ENCODE data around the gene GRM1.

GRM1 gene

GRCh38 chr6:146281651-146282362 lies 252.9 kb downstream of the GRM1 start:
- DNase-seq (ENCODE audit: low spot score) = no peak

DNA sequence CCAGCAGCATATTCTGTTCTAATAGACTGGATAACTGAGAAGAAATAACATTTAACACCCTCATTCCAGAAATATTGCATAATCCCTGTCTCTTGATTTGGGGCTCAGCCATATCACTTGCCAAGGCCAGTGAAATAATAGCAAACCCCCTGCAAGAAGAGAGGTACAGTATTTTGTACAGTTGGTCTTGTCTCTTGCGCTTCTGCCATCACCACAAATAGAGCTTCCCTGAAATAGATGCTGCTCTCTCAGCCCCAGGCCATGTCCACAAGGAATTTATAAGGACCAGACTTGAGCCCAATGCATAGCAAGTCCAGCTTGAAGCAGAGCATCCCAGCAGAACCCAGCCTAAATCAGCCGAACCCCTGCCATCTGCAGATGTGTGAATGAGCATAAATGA lies 254.0 kb downstream of the GRM1 start:
- DNase-seq (ENCODE audit: low spot score) = no peak

DNA sequence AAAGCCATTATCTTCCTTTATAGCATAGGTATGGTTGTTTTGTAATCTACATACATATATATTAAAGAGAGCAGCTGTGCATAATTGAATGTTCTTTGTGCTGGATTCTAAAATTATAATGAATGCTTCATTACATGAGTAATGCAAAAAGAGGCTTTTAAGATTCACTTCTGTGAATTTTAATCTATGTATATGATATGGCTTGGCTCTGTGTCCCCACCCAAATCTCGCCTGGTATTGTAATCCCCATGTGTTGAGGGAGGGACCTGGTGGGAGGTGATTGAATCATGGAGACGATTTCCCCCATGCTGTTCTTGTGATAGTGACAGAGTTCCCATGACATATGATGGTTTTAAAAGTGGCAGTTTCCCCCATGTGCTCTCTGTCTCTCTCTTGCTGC lies 255.4 kb downstream of the GRM1 start:
- DNase-seq (ENCODE audit: low spot score) = no peak

DNA sequence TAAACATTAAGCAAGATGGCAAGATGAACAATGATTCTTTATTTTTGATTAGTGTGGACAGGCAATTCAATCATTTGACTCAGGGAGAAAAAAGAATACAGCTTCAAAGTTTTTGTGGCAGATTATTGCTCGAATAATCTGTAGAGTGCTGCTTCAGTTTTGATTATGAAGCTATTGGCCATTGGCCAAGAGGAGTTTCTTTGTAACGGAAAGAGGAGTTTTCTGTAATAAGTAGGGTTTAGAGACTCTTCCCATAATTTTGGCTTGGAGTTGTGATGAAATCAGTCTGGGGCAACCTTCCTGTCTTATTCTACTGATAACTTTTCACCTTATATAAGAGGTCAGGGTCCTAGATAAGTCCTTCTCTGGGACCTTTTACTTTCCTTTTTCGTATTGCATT lies 258.1 kb downstream of the GRM1 start:
- no peak for DNase-seq (ENCODE audit: low spot score)

- DNase-seq (ENCODE audit: low spot score) = no peak
Observed at GRCh38 chr6:146287691-146288369, 259.0 kb downstream of the GRM1 start.

- DNase-seq (ENCODE audit: low spot score) = peak; percentile 83
Observed at GRCh38 chr6:146289816-146290588, 261.1 kb downstream of the GRM1 start.

DNA sequence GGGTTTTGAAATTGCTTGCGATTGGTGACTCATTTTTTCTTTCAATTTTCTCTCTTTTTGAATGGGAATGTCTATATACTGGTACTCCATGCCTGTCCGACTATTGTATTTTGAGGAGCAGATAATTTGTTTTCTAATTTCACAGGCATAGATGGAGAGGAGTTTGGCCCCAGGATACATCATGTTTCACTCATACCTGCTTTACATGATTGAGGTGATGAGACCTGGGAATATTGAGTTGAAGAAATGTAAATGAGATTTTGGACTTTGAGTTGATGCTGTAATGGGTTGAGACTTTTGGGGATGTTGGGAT lies 261.7 kb downstream of the GRM1 start:
- no peak for DNase-seq (ENCODE audit: low spot score)

DNA sequence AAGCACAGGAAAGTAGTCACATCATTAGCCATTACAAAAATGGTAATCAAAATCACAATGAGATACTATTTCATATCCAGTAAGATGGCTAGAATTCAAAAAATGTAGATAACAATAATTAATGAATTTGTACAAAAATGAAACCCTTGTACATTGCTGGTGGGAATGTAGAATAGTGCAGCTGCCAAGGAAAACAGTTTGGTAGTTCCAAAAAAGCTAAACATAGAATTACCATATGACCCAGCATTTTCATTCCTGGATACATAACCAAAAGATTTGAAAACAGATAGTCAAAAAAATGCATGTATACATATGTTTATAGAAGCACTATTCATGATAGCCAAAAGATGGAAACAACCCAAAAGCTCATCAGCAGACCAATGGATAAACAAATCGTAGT lies 263.6 kb downstream of the GRM1 start:
- DNase-seq (ENCODE audit: low spot score) = no peak

- no peak for DNase-seq (ENCODE audit: low spot score)
Observed at GRCh38 chr6:146295695-146296094, 266.8 kb downstream of the GRM1 start.

- DNase-seq (ENCODE audit: low spot score) = no peak
Observed at GRCh38 chr6:146297815-146298214, 269.0 kb downstream of the GRM1 start.

DNA sequence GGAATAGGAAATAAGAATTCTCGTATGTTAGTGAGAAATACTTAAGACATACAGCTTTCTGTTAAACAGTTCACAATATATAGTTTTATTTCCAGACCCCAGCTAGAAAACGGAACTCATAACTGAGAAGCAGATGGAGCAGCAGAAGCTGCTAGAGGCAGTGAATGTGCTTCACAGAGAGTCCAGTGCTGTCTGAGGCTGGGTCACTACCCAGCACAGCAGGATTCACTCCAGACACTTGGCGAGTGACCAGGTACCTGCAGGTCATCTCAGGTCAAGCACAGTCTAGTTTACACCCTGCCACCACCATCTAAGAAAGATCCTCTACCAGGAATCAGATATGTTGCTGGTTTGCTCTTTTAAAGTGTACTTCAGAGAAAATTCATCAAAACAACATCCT lies 271.7 kb downstream of the GRM1 start:
- DNase-seq (ENCODE audit: low spot score) = no peak

GRCh38 chr6:146301764-146302163 lies 272.9 kb downstream of the GRM1 start:
- DNase-seq (ENCODE audit: low spot score) = no peak

DNA sequence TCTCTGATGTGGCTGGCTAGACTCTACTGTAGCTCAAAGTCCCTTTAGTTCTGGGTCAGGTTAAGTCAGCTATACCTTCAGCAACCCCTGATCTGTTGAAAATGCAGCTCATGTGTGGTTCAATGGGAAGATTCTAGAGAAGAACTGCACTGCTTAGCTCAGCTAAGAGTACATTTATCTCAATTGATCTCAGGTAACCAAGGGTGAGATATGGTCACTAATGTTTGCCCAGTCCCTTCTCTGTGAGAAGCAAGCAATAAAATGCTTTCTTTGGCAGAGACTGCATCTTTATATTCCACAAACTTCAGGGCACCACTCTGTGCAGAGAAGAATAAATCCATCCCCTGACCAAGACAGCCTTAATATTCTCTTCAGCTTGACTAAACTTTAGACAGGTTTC lies 274.1 kb downstream of the GRM1 start:
- no peak for DNase-seq (ENCODE audit: low spot score)

GRCh38 chr6:146304181-146304580 lies 275.3 kb downstream of the GRM1 start:
- no peak for DNase-seq (ENCODE audit: low spot score)

- DNase-seq (ENCODE audit: low spot score) = peak; percentile 49
Observed at GRCh38 chr6:146305092-146305491, 276.2 kb downstream of the GRM1 start.

DNA sequence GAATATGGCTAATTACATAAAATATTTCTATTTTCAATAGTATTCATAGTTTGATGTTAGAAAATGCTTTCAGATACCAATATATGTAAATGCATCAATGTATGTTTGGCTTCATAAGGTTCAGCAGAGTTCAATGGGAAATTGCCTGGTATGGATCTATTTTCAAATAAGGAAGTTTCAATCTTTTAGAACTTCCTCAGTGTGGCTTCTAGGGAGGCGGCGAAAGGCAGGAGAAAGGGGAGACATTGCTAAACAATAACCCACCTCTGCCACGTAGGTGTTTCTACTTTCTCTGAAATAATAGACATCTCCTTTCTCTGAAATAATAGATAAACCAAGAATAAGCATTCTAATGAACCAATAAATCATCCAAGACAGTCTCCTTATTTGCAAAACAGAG lies 277.1 kb downstream of the GRM1 start:
- DNase-seq (ENCODE audit: low spot score) = no peak

GRCh38 chr6:146310628-146311027 lies 281.8 kb downstream of the GRM1 start:
- DNase-seq (ENCODE audit: low spot score) = no peak

DNA sequence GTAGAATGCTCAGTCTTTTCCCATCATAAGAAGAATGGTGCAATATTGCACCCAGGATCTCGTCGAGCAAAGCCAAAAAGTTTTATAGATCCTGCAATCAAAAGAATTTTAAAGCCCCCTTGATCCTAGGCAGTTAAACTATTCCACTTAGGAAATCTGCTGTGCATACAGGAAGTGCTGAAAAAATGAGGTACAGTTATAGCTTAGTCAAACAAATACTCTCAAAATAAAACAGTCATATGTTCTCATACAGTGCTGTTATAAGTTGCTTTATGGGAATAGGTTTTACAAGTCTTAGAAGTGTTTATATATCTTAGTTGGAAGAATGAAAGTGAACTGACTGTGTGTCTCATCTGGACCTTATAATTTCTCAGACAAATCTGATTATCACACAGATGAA lies 282.2 kb downstream of the GRM1 start:
- no peak for DNase-seq (ENCODE audit: low spot score)

- no peak for DNase-seq (ENCODE audit: low spot score)
Observed at GRCh38 chr6:146312608-146313007, 283.7 kb downstream of the GRM1 start.

DNA sequence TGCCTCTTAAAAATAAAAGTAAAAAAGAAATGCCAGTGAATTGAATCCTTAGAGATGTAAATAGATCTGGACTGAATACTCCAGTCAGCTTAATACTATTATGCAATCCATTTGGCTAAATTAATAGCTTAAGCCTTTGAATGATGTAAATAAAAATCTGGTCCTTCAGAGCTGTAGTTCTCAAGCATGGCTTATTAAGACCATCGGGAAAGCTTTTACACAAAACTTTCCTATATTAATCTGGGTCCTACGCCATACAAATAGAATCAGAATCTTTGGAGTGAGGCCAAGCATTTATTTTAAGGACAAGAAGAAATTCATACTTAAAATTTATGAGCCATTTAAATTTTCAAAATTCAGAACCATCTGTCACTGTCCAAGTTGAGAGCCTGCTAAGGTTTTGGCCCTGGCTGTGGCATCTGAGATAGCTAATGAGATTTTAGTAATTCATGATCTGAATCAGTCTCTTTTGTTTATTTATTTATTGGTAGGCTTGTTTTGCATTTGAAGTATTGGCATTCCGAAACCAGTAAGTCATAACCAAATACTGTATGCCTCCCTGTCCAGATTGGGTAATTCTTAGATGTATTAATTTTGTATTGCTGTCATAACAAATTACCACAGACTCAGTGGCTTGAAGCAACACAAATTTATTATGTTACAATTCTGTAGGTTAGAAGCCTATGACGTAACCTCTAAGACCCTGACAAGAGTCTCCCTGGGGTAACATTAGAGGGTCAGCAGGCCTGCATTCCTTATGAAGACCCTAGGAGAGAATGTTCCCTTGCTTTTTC lies 286.7 kb downstream of the GRM1 start:
- no peak for DNase-seq (ENCODE audit: low spot score)

- DNase-seq (ENCODE audit: low spot score) = no peak
Observed at GRCh38 chr6:146316175-146316495, 287.3 kb downstream of the GRM1 start.

DNA sequence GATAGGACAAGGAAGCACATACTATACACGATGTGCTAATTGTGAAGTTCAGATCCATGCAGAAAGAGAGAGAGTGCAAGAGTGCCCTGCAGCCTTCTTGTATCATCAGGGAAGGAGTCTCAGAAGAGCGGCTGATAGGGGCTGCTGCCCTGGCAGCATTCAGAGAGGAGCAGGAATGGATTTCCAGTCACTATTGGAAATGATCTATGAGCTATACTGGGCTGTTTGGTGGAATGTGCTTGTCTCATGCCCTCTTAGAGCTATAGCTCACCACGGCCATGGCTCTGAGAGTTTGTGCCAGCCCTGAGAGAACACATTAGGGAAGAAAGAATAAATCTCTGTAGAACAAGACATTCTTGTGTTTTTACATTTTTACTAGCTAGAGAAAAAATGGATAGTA lies 302.2 kb downstream of the GRM1 start:
- no peak for DNase-seq (ENCODE audit: low spot score)

GRCh38 chr6:146335336-146335735 lies 306.5 kb downstream of the GRM1 start:
- no peak for DNase-seq (ENCODE audit: low spot score)
